HepG2 (cell line): ENCODE results near the gene ZNF581. TPM values are rescaled to one million over a fixed set of nuclear protein-coding genes. Genes with fewer than 3 reads are reported as not detected.

ENCODE experiments used
- CCAR2 ChIP-seq: fragments of 200-400 bp; formaldehyde crosslinking; optimal IDR thresholded peaks from 2 replicates; pipeline ENCODE3; 2018; ENCODE audit warnings: low read depth, mild to moderate bottlenecking, low read length, moderate library complexity
- FOXC1 ChIP-seq: sonication (generic); formaldehyde crosslinking; IDR thresholded peaks from 2 replicates; pipeline ENCODE4 v1.8.0; 2022; ENCODE audit warnings: mild to moderate bottlenecking, missing genetic modification reagents, borderline replicate concordance
- GATA4 ChIP-seq: sonication (generic); IDR thresholded peaks from 2 replicates; pipeline ENCODE4 v1.6.1; 2016; ENCODE audit warnings: antibody characterized with exemption, low read depth, borderline replicate concordance
- GPN1 ChIP-seq: sonication (generic); formaldehyde crosslinking; IDR thresholded peaks from 2 replicates; pipeline ENCODE4 v1.5.1; 2020; ENCODE audit warnings: missing genetic modification reagents, borderline replicate concordance
- GTF3A ChIP-seq: sonication (generic); formaldehyde crosslinking; conservative IDR thresholded peaks from 2 replicates; pipeline ENCODE4 v1.4.0; 2020; ENCODE audit warnings: mild to moderate bottlenecking, missing genetic modification reagents
- HOXA5 ChIP-seq: sonication (generic); formaldehyde crosslinking; IDR thresholded peaks from 2 replicates; pipeline ENCODE4 v1.4.0; 2020; ENCODE audit warnings: missing genetic modification reagents
- MAZ ChIP-seq, 2 experiments: sonication (generic) in 1 of 2; formaldehyde crosslinking in 1 of 2; IDR thresholded peaks; 2 replicates each; pipeline versions ENCODE4 v1.5.0 to v1.6.1; 2012 to 2020; ENCODE audit warnings: low read depth in 2 of 2, mild to moderate bottlenecking in 2 of 2, borderline replicate concordance in 1 of 2, improper control_type of control experiment in 1 of 2, low read length in 1 of 2, missing genetic modification reagents in 1 of 2, moderate library complexity in 1 of 2
- POGZ ChIP-seq: sonication (generic); formaldehyde crosslinking; IDR thresholded peaks from 2 replicates; pipeline ENCODE4 v1.4.0; 2020; ENCODE audit warnings: mild to moderate bottlenecking, missing genetic modification reagents
- RFX5 ChIP-seq: IDR thresholded peaks from 2 replicates; pipeline ENCODE4 v1.6.1; 2011; ENCODE audit warnings: low read depth, low read length, improper control_type of control experiment
- SAP130 ChIP-seq: IDR thresholded peaks from 2 replicates; pipeline ENCODE4 v1.6.1; 2016; ENCODE audit warnings: low read depth
- ZNF350 ChIP-seq: sonication (generic); formaldehyde crosslinking; IDR thresholded peaks from 2 replicates; pipeline ENCODE4 v1.4.0; 2020; ENCODE audit warnings: mild to moderate bottlenecking, low read depth, missing genetic modification reagents, borderline replicate concordance
- ZNF556 ChIP-seq: sonication (generic); formaldehyde crosslinking; IDR thresholded peaks from 2 replicates; pipeline ENCODE4 v1.4.0; 2020; ENCODE audit warnings: mild to moderate bottlenecking, missing genetic modification reagents, borderline replicate concordance
- ZNF607 ChIP-seq: sonication (generic); formaldehyde crosslinking; IDR thresholded peaks from 2 replicates; pipeline ENCODE4 v1.5.1; 2020; ENCODE audit warnings: missing genetic modification reagents, mild to moderate bottlenecking, borderline replicate concordance
- ZNF777 ChIP-seq: sonication (generic); formaldehyde crosslinking; IDR thresholded peaks from 2 replicates; pipeline ENCODE4 v1.4.0; 2020; ENCODE audit warnings: missing genetic modification reagents
- polyA plus RNA-seq, 8 experiments: library from polyadenylated mRNA; depleted of rRNA in 3 of 8; stranded (reverse) in 7 of 8; unstranded in 1 of 8; fragments of >200 nt; fragmentation: Illumina TruSeq in 4 of 8; extraction: Trizol in 4 of 8; gene quantifications; 2 replicates each; pipeline versions ENCODE4 v1.2.1 to v1.2.3, GENCODE V29; 2011 to 2016; ENCODE audit warnings: low read depth in 4 of 8, missing spikeins in 1 of 8, mixed read lengths in 1 of 8; ENCODE audit not compliant: insufficient read depth in 1 of 8
- total RNA-seq, 5 experiments: library from RNA; depleted of rRNA; stranded (reverse); fragments of >200 nt; fragmentation: Illumina TruSeq; extraction: Trizol; gene quantifications; 2 replicates each; pipeline ENCODE4 v1.2.3, GENCODE V29; 2016; ENCODE audit warnings: low read depth in 1 of 5
- TF ChIP-seq, protein P1 (sequence below), 2 experiments: IDR thresholded peaks; 2 replicates each; pipeline ENCODE4 v1.6.1; 2011 to 2012; ENCODE audit warnings: low read length in 2 of 2, borderline replicate concordance in 1 of 2, low read depth in 1 of 2, mild to moderate bottlenecking in 1 of 2, moderate library complexity in 1 of 2
- TF ChIP-seq, protein P2 (sequence below): IDR thresholded peaks from 2 replicates; pipeline ENCODE4 v1.6.1; 2012; ENCODE audit warnings: inconsistent platforms
- TF ChIP-seq, protein P3 (sequence below): sonication (generic); formaldehyde crosslinking; conservative IDR thresholded peaks from 2 replicates; pipeline ENCODE4 v1.8.0; 2022; ENCODE audit warnings: low read depth, missing genetic modification reagents
- TF ChIP-seq, protein P4 (sequence below): sonication (generic); formaldehyde crosslinking; IDR thresholded peaks from 2 replicates; pipeline ENCODE4 v1.4.0; 2020; ENCODE audit warnings: missing genetic modification reagents
- TF ChIP-seq, protein P5 (sequence below): sonication (generic); formaldehyde crosslinking; IDR thresholded peaks from 2 replicates; pipeline ENCODE4 v1.5.0; 2020; ENCODE audit warnings: missing genetic modification reagents

Gene ZNF581
- total and polyA plus RNA-seq, 2 of the 13 experiments (the other 11 are each of a cell fraction or from before 2014, with no cell fraction given), result 19.6 to 49.5 TPM

DNA sequence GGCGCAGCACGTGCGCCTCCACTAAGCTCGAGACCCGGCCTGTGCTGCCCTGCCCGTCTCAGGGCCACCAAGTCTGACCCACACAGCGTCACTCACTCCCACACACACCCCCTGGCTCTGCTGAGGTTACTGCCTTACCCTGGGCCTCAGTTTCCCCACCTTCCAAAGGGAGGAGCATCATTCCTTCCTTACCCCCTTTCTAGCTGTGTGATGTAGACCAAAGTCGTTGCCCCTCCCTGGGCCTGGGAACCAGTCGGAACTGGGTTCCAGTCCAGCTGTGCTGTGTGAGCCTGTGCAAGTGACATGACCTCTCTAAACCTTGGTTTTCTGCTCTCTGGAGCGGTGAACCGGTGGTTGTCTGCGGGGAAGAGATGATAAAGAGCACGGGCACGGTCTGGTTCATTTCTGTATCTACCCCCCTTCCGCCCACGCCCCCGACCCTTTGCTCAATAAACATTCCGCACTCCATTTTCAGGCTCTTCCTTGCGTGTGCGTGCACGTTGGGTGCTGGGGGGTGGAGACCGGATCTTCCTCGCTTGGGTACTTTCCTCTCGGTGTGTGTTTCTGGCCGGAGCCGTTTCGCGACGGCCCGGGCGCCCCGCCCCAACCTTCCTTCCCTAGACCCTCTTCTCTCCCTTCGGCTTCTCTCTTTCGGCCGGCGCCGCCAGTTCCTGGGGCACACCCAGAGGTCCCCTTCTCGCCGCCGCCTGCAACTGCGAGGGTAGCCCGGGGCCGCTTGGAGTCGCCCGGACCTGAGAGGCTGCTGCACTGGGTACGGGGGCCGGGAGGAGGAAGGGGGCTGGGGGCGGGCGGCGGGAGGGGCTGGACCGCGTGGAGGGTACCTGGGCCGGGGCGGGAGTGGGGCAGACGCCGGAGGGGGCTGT lies at the start of gene ZNF581 (continued):
- TF ChIP-seq, protein P1, sequence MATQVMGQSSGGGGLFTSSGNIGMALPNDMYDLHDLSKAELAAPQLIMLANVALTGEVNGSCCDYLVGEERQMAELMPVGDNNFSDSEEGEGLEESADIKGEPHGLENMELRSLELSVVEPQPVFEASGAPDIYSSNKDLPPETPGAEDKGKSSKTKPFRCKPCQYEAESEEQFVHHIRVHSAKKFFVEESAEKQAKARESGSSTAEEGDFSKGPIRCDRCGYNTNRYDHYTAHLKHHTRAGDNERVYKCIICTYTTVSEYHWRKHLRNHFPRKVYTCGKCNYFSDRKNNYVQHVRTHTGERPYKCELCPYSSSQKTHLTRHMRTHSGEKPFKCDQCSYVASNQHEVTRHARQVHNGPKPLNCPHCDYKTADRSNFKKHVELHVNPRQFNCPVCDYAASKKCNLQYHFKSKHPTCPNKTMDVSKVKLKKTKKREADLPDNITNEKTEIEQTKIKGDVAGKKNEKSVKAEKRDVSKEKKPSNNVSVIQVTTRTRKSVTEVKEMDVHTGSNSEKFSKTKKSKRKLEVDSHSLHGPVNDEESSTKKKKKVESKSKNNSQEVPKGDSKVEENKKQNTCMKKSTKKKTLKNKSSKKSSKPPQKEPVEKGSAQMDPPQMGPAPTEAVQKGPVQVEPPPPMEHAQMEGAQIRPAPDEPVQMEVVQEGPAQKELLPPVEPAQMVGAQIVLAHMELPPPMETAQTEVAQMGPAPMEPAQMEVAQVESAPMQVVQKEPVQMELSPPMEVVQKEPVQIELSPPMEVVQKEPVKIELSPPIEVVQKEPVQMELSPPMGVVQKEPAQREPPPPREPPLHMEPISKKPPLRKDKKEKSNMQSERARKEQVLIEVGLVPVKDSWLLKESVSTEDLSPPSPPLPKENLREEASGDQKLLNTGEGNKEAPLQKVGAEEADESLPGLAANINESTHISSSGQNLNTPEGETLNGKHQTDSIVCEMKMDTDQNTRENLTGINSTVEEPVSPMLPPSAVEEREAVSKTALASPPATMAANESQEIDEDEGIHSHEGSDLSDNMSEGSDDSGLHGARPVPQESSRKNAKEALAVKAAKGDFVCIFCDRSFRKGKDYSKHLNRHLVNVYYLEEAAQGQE (IDR thresholded peaks at IDR 0.05; ENCODE audit: borderline replicate concordance in 1 of 2, low read depth in 1 of 2, low read length in 2 of 2), result peak in 1 of 2 experiments; percentile 36; a peak in 1 of 4 replicates
- peak; percentile 83 for TF ChIP-seq MAZ (IDR thresholded peaks at IDR 0.05; ENCODE audit: borderline replicate concordance, low read depth, low read length)
- peak; percentile 83 for TF ChIP-seq MAZ (CRISPR knock-in tag; IDR thresholded peaks at IDR 0.05; ENCODE audit: low read depth)
- peak; percentile 22; the same call in 1 of the 2 replicates for TF ChIP-seq GATA4
- TF ChIP-seq ZNF607, result peak; percentile 73
- TF ChIP-seq, protein P2, sequence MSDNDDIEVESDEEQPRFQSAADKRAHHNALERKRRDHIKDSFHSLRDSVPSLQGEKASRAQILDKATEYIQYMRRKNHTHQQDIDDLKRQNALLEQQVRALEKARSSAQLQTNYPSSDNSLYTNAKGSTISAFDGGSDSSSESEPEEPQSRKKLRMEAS, result peak; percentile 42
- TF ChIP-seq ZNF777 (CRISPR knock-in tag), result peak; percentile 26; the same call in 1 of the 2 replicates
- TF ChIP-seq GPN1, result no peak
- TF ChIP-seq, protein P3, sequence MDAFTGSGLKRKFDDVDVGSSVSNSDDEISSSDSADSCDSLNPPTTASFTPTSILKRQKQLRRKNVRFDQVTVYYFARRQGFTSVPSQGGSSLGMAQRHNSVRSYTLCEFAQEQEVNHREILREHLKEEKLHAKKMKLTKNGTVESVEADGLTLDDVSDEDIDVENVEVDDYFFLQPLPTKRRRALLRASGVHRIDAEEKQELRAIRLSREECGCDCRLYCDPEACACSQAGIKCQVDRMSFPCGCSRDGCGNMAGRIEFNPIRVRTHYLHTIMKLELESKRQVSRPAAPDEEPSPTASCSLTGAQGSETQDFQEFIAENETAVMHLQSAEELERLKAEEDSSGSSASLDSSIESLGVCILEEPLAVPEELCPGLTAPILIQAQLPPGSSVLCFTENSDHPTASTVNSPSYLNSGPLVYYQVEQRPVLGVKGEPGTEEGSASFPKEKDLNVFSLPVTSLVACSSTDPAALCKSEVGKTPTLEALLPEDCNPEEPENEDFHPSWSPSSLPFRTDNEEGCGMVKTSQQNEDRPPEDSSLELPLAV (CRISPR knock-in tag), result no peak
- peak; percentile 52; the same call in 1 of the 2 replicates for TF ChIP-seq HOXA5 (CRISPR knock-in tag)
- TF ChIP-seq, protein P4, sequence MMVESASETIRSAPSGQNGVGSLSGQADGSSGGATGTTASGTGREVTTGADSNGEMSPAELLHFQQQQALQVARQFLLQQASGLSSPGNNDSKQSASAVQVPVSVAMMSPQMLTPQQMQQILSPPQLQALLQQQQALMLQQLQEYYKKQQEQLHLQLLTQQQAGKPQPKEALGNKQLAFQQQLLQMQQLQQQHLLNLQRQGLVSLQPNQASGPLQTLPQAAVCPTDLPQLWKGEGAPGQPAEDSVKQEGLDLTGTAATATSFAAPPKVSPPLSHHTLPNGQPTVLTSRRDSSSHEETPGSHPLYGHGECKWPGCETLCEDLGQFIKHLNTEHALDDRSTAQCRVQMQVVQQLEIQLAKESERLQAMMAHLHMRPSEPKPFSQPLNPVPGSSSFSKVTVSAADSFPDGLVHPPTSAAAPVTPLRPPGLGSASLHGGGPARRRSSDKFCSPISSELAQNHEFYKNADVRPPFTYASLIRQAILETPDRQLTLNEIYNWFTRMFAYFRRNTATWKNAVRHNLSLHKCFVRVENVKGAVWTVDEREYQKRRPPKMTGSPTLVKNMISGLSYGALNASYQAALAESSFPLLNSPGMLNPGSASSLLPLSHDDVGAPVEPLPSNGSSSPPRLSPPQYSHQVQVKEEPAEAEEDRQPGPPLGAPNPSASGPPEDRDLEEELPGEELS (CRISPR knock-in tag), result peak; percentile 12; the same call in 1 of the 2 replicates
- 0 out of 2 replicates have a peak, but pooled peaks have one; percentile 40 for TF ChIP-seq POGZ
- peak; percentile 43 for TF ChIP-seq CCAR2
- TF ChIP-seq GTF3A (CRISPR knock-in tag), result no peak
- 0 out of 2 replicates have a peak, but pooled peaks have one; percentile 14 for TF ChIP-seq RFX5
- no peak for TF ChIP-seq ZNF556
- TF ChIP-seq ZNF350 (CRISPR knock-in tag), result peak; percentile 69
- TF ChIP-seq SAP130 (CRISPR knock-in tag), result peak; percentile 84
- TF ChIP-seq, protein P5, sequence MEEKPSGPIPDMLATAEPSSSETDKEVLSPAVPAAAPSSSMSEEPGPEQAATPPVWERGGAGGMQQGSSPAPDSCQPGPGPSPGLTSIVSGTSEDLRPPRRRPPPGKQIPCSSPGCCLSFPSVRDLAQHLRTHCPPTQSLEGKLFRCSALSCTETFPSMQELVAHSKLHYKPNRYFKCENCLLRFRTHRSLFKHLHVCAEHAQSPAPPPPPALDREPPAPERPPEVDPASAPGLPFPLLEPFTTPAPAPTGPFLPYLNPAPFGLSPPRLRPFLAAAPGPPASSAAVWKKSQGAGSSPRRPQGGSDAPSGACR (CRISPR knock-in tag), result no peak
- no peak for TF ChIP-seq FOXC1 (CRISPR knock-in tag)
